H1 (cell line): ENCODE measurements around the gene ZFP57.

ENCODE experiments used
- BCL11A ChIP-seq, 2 experiments: IDR thresholded peaks; one replicate each; pipeline ENCODE4 v1.6.1; 2011; ENCODE audit warnings: low read depth in 2 of 2, low read length in 2 of 2, mild to moderate bottlenecking in 2 of 2
- CTCF ChIP-seq, 3 experiments: IDR thresholded peaks; 1 replicate in 2 of 3; 2 replicates in 1 of 3; pipeline versions ENCODE4 v1.5.1 to v1.6.1; 2011; ENCODE audit warnings: low read length in 3 of 3, mild to moderate bottlenecking in 3 of 3, inconsistent platforms in 2 of 3, low read depth in 1 of 3, moderate library complexity in 1 of 3; ENCODE audit not compliant: insufficient read depth in 1 of 3; ENCODE audit errors: control extremely low read depth in 1 of 3
- NRF1 ChIP-seq: IDR thresholded peaks from 2 replicates; pipeline ENCODE4 v1.6.1; 2011; ENCODE audit warnings: mild to moderate bottlenecking, low read depth, low read length, improper control_type of control experiment
- POLR2AphosphoS5 ChIP-seq: IDR thresholded peaks from 2 replicates; pipeline ENCODE4 v1.6.1; 2011; ENCODE audit warnings: low read depth, low read length
- POU5F1 ChIP-seq: IDR thresholded peaks from 2 replicates; pipeline ENCODE4 v1.6.1; 2011; ENCODE audit warnings: low read depth, mild to moderate bottlenecking, low read length, moderate library complexity
- TCF12 ChIP-seq: IDR thresholded peaks from 2 replicates; pipeline ENCODE4 v1.6.1; 2011; ENCODE audit warnings: low read depth, mild to moderate bottlenecking, low read length
- YY1 ChIP-seq: IDR thresholded peaks from 2 replicates; pipeline ENCODE4 v1.6.1; 2011; ENCODE audit warnings: low read depth, mild to moderate bottlenecking, low read length

- no peak for TF ChIP-seq TCF12
- no peak for TF ChIP-seq YY1
- no peak for TF ChIP-seq NRF1
- TF ChIP-seq POLR2AphosphoS5 = no peak
- no peak for TF ChIP-seq POU5F1
- TF ChIP-seq CTCF (IDR thresholded peaks at IDR 0.05; ENCODE audit: control extremely low read depth in 1 of 3, insufficient read depth in 1 of 3, low read depth in 1 of 3, low read length in 3 of 3) = peak in 2 of 3 experiments; percentile 65 to 72; a peak in 3 of 4 replicates
- TF ChIP-seq BCL11A (IDR thresholded peaks at IDR 0.05; ENCODE audit: low read depth in 2 of 2, low read length in 2 of 2) = no peak
These were observed 24.7 kb upstream of the ZFP57 start for GRCh38 chr6:29705389-29706231.
